SK-N-SH treated with all-trans-retinoic acid at 6 μM for 48 hours (cell line): ENCODE results near the gene PLEKHA3.

Experiments used
- ATAC-seq: fragments of 200-7000 bp; cut with Tn5 transposase; 3 replicates; pipeline ENCODE4 v1.9.1; 2020; ENCODE audit warnings: mild to moderate bottlenecking, moderate library complexity
- BACH2 ChIP-seq: fragments of 250-450 bp; sonication (Bioruptor Pico); IDR thresholded peaks from 2 replicates; pipeline ENCODE4 v1.9.0; 2021; ENCODE audit warnings: mild to moderate bottlenecking, borderline replicate concordance
- CREB5 ChIP-seq: fragments of 250-450 bp; sonication (Bioruptor Pico); IDR thresholded peaks from 2 replicates; pipeline ENCODE4 v1.5.1; 2020; ENCODE audit warnings: low read depth, mild to moderate bottlenecking, moderate library complexity
- CSDC2 ChIP-seq: fragments of 250-450 bp; sonication (Bioruptor Pico); IDR thresholded peaks from 2 replicates; pipeline ENCODE4 v1.5.0; 2020; ENCODE audit warnings: mild to moderate bottlenecking, moderate library complexity
- CSRNP3 ChIP-seq: fragments of 250-450 bp; sonication (Bioruptor Pico); IDR thresholded peaks from 2 replicates; pipeline ENCODE4 v1.5.1; 2021; ENCODE audit warnings: mild to moderate bottlenecking, moderate library complexity
- GLIS3 ChIP-seq: fragments of 250-450 bp; sonication (Bioruptor Pico); IDR thresholded peaks from 2 replicates; pipeline ENCODE4 v1.5.0; 2020; ENCODE audit warnings: mild to moderate bottlenecking, moderate library complexity
- ISL1 ChIP-seq: fragments of 250-450 bp; sonication (Bioruptor Pico); IDR thresholded peaks from 2 replicates; pipeline ENCODE4 v2.1.2; 2022; ENCODE audit warnings: mild to moderate bottlenecking, moderate library complexity
- OSR1 ChIP-seq: fragments of 250-450 bp; sonication (Bioruptor Pico); IDR thresholded peaks from 2 replicates; pipeline ENCODE4 v1.8.0; 2022; ENCODE audit warnings: moderate library complexity, mild to moderate bottlenecking, inconsistent platforms
- PATZ1 ChIP-seq: fragments of 250-450 bp; sonication (Bioruptor Pico); IDR thresholded peaks from 2 replicates; pipeline ENCODE4 v1.8.0; 2020; ENCODE audit warnings: mild to moderate bottlenecking, moderate library complexity, borderline replicate concordance
- POU6F1 ChIP-seq: fragments of 250-450 bp; sonication (Bioruptor Pico); IDR thresholded peaks from 2 replicates; pipeline ENCODE4 v1.8.0; 2021; ENCODE audit warnings: low read depth, mild to moderate bottlenecking, moderate library complexity, borderline replicate concordance
- PPARA ChIP-seq: fragments of 250-450 bp; sonication (Bioruptor Pico); IDR thresholded peaks from 2 replicates; pipeline ENCODE4 v1.5.0; 2020; ENCODE audit warnings: mild to moderate bottlenecking, borderline replicate concordance
- SNAI2 ChIP-seq: fragments of 250-450 bp; sonication (Bioruptor Pico); IDR thresholded peaks from 2 replicates; pipeline ENCODE4 v1.5.0; 2020; ENCODE audit warnings: mild to moderate bottlenecking, moderate library complexity
- TCF4 ChIP-seq: fragments of 250-450 bp; sonication (Bioruptor Pico); IDR thresholded peaks from 2 replicates; pipeline ENCODE4 v1.8.0; 2021; ENCODE audit warnings: mild to moderate bottlenecking, moderate library complexity, borderline replicate concordance
- TOX ChIP-seq: fragments of 250-450 bp; sonication (Bioruptor Pico); IDR thresholded peaks from 2 replicates; pipeline ENCODE4 v1.8.0; 2021; ENCODE audit warnings: mild to moderate bottlenecking, moderate library complexity, borderline replicate concordance
- TSHZ2 ChIP-seq: fragments of 250-450 bp; sonication (Bioruptor Pico); IDR thresholded peaks from 2 replicates; pipeline ENCODE4 v1.5.0; 2020; ENCODE audit warnings: mild to moderate bottlenecking, moderate library complexity
- ZC3H10 ChIP-seq: fragments of 250-450 bp; sonication (Bioruptor Pico); IDR thresholded peaks from 2 replicates; pipeline ENCODE4 v1.5.1; 2021; ENCODE audit warnings: mild to moderate bottlenecking, moderate library complexity
- ZFP3 ChIP-seq: fragments of 250-450 bp; sonication (Bioruptor Pico); IDR thresholded peaks from 2 replicates; pipeline ENCODE4 v1.5.0; 2020; ENCODE audit warnings: mild to moderate bottlenecking, moderate library complexity
- ZFP30 ChIP-seq: fragments of 450-650 bp; formaldehyde crosslinking; IDR thresholded peaks from 2 replicates; pipeline ENCODE4 v1.5.0; 2022; ENCODE audit warnings: mild to moderate bottlenecking, moderate library complexity
- ZNF565 ChIP-seq: fragments of 450-650 bp; formaldehyde crosslinking; conservative IDR thresholded peaks from 2 replicates; pipeline ENCODE4 v1.5.0; 2020; ENCODE audit warnings: low read depth, mild to moderate bottlenecking, moderate library complexity
- ZNF70 ChIP-seq: fragments of 450-650 bp; formaldehyde crosslinking; IDR thresholded peaks from 2 replicates; pipeline ENCODE4 v1.5.0; 2020; ENCODE audit warnings: mild to moderate bottlenecking, moderate library complexity
- ZNF8 ChIP-seq: fragments of 450-650 bp; formaldehyde crosslinking; IDR thresholded peaks from 2 replicates; pipeline ENCODE4 v1.5.0; 2020; ENCODE audit warnings: mild to moderate bottlenecking, moderate library complexity

The PLEKHA3 gene

GRCh38 chr2:178542161-178542560 lies 61.9 kb downstream of the PLEKHA3 start:
- no peak for TF ChIP-seq TOX
- TF ChIP-seq CREB5 (CRISPR knock-in tag): no peak
- no peak for TF ChIP-seq CSDC2 (CRISPR knock-in tag)
- no peak for TF ChIP-seq ZNF70 (CRISPR knock-in tag)
- no peak for TF ChIP-seq GLIS3 (CRISPR knock-in tag)
- no peak for TF ChIP-seq BACH2 (CRISPR knock-in tag)
- TF ChIP-seq ZFP30 (CRISPR knock-in tag): no peak
- no peak for TF ChIP-seq ISL1 (CRISPR knock-in tag)
- no peak for TF ChIP-seq ZNF565 (CRISPR knock-in tag)
- no peak for TF ChIP-seq PATZ1 (CRISPR knock-in tag)
- no peak for TF ChIP-seq TCF4 (CRISPR knock-in tag)
- no peak for TF ChIP-seq CSRNP3 (CRISPR knock-in tag)
- TF ChIP-seq PPARA (CRISPR knock-in tag): no peak
- TF ChIP-seq ZC3H10 (CRISPR knock-in tag): no peak
- TF ChIP-seq OSR1 (CRISPR knock-in tag): no peak
- no peak for TF ChIP-seq ZFP3 (CRISPR knock-in tag)
- TF ChIP-seq SNAI2: no peak
- TF ChIP-seq ZNF8 (CRISPR knock-in tag): no peak
- TF ChIP-seq TSHZ2: no peak
- TF ChIP-seq, all 23 proteins: peak for 0
- no peak for ATAC-seq

GRCh38 chr2:178542569-178542968 lies 62.3 kb downstream of the PLEKHA3 start:
- TF ChIP-seq TSHZ2 (no peak), BACH2 (CRISPR knock-in tag) (no peak), ZNF8 (CRISPR knock-in tag) (no peak), TCF4 (CRISPR knock-in tag) (no peak), POU6F1 (no peak), CSRNP3 (CRISPR knock-in tag) (no peak), CREB5 (CRISPR knock-in tag) (no peak), ZFP30 (CRISPR knock-in tag) (no peak)
- ATAC-seq: no peak
